Common myeloid progenitor, CD34-positive (primary cell): ENCODE data around the gene TRAF3.

ENCODE experiments used
- CTCF ChIA-PET: fragments of 350-600 bp; sonication (Branson Sonifier 250); formaldehyde crosslinking; loops from one replicate; lab custom pipeline; 2021; ENCODE audit warnings: antibody characterized with exemption; lab: Charles Lee
- POLR2A ChIA-PET: fragments of 350-600 bp; sonication (Branson Sonifier 250); formaldehyde crosslinking; loops from one replicate; lab custom pipeline; 2021; ENCODE audit warnings: antibody characterized with exemption; lab: Charles Lee
- DNase-seq, 3 donors: peaks; one replicate each; pipeline versions ENCODE4 v3.0.0 to v3.0.0-alpha.2; 2013
- H3K27ac ChIP-seq, 2 experiments: 1 replicate in 1 of 2; 2 replicates in 1 of 2; pipeline ENCODE4 v1.7.0; 2013; ENCODE audit warnings: inconsistent platforms in 2 of 2, low read length in 2 of 2, mild to moderate bottlenecking in 2 of 2, low read depth in 1 of 2, moderate library complexity in 1 of 2; ENCODE audit not compliant: severe bottlenecking in 2 of 2, insufficient read depth in 1 of 2, poor library complexity in 1 of 2
- H3K27me3 ChIP-seq, 5 experiments: replicated peaks in 2 of 5; 1 replicate in 3 of 5; 2 replicates in 2 of 5; pipeline versions ENCODE4 v1.6.1 to v1.7.0; 2013; ENCODE audit warnings: low read length in 4 of 5, mild to moderate bottlenecking in 2 of 5, moderate library complexity in 2 of 5, inconsistent platforms in 1 of 5; ENCODE audit not compliant: insufficient read depth in 5 of 5, control insufficient read depth in 4 of 5
- H3K36me3 ChIP-seq, 4 experiments: 1 replicate in 2 of 4; 2 replicates in 2 of 4; pipeline versions ENCODE4 v1.6.1 to v1.7.0; 2013; ENCODE audit warnings: low read length in 3 of 4, control low read depth in 1 of 4, mild to moderate bottlenecking in 1 of 4; ENCODE audit not compliant: control insufficient read depth in 4 of 4, insufficient read depth in 4 of 4
- H3K4me1 ChIP-seq, 4 experiments: 1 replicate in 3 of 4; 2 replicates in 1 of 4; pipeline versions ENCODE4 v1.6.1 to v1.7.1; 2013; ENCODE audit warnings: low read length in 3 of 4, mild to moderate bottlenecking in 3 of 4, control low read depth in 1 of 4, inconsistent platforms in 1 of 4, moderate library complexity in 1 of 4; ENCODE audit not compliant: control insufficient read depth in 4 of 4, insufficient read depth in 4 of 4; ENCODE audit errors: control extremely low read depth in 1 of 4
- H3K4me3 ChIP-seq, 7 experiments: 1 replicate in 4 of 7; 2 replicates in 3 of 7; pipeline versions ENCODE4 v1.5.1 to v1.7.0; 2013; ENCODE audit warnings: mild to moderate bottlenecking in 7 of 7, low read length in 6 of 7, moderate library complexity in 6 of 7, inconsistent platforms in 2 of 7, low read depth in 2 of 7, control low read depth in 1 of 7; ENCODE audit not compliant: insufficient read depth in 4 of 7, control insufficient read depth in 1 of 7; ENCODE audit errors: extremely low read depth in 1 of 7
- H3K9me3 ChIP-seq, 5 experiments: 1 replicate in 4 of 5; 2 replicates in 1 of 5; pipeline versions ENCODE4 v1.6.1 to v1.7.1; 2013; ENCODE audit warnings: low read length in 4 of 5, mild to moderate bottlenecking in 2 of 5, inconsistent platforms in 1 of 5, low read depth in 1 of 5, moderate library complexity in 1 of 5; ENCODE audit not compliant: control insufficient read depth in 4 of 5, insufficient read depth in 2 of 5; ENCODE audit errors: control extremely low read depth in 1 of 5
- WGBS: methylation state at CpG from one replicate; pipeline ENCODE4 v1.1.5; 2013; ENCODE audit not compliant: insufficient coverage; 5-methylcytosine and 5-hydroxymethylcytosine counted together

Gene TRAF3

GRCh38 chr14:102870246-102870645 is 93.0 kb downstream of the TRAF3 start:
- POLR2A ChIA-PET = no interaction called here
- DNase-seq = no peak
- Histone ChIP-seq H3K4me1 (no peaks in the 10 kb centered on the region), H3K36me3 (peaks cover 3 to 34% (median 26%) of the 10 kb centered on the region in 4 experiments), H3K4me3 (no peak overlapping the region), H3K27ac (no peak overlapping the region), H3K9me3 (no peaks in the 10 kb centered on the region), H3K27me3 (no peaks in the 10 kb centered on the region)
- CTCF ChIA-PET = no interaction called here
- WGBS = 95% methylated on average over 20 of the region's 21 CpGs

- no peak overlapping the region for H3K27ac ChIP-seq
- CTCF ChIA-PET = interaction anchor here (1.1 to 1.5 kb wide), 2 partner anchors 11 to 177 kb away, joined by 3 read pairs; no protein-coding TSS in a partner anchor
- no peaks in the 10 kb centered on the region for H3K9me3 ChIP-seq
- 99% methylated on average over 8 of the region's 10 CpGs for WGBS
- no peak for DNase-seq
- peaks cover 6 to 42% (median 31%) of the 10 kb centered on the region in 4 experiments for H3K36me3 ChIP-seq
- POLR2A ChIA-PET = no interaction called here
- H3K4me1 ChIP-seq = no peaks in the 10 kb centered on the region
- no peak overlapping the region for H3K4me3 ChIP-seq
- H3K27me3 ChIP-seq = no peaks in the 10 kb centered on the region
These were observed 94.0 kb downstream of the TRAF3 start for GRCh38 chr14:102870994-102871831.

- 92% methylated on average over 2 of the region's 5 CpGs for WGBS
- no peak for DNase-seq
- peaks cover 8 to 49% (median 37%) of the 10 kb centered on the region in 4 experiments for H3K36me3 ChIP-seq
- H3K27me3 ChIP-seq = no peaks in the 10 kb centered on the region
- H3K4me1 ChIP-seq = no peaks in the 10 kb centered on the region
- no peaks in the 10 kb centered on the region for H3K9me3 ChIP-seq
- ChIA-PET POLR2A (no interaction called here), CTCF (interaction anchor here (1.1 to 1.5 kb wide), 2 partner anchors 10 to 177 kb away, joined by 3 read pairs; no protein-coding TSS in a partner anchor)
- no peak overlapping the region for H3K27ac ChIP-seq
- no peak overlapping the region for H3K4me3 ChIP-seq
These were observed 94.8 kb downstream of the TRAF3 start for GRCh38 chr14:102872020-102872419.

- POLR2A ChIA-PET = interaction anchor here (0.6 to 1.1 kb wide), 2 partner anchors 59 to 616 kb away, joined by 3 to 4 read pairs; no protein-coding TSS in a partner anchor
- no CpG with 5 or more reads among the region's 7 CpGs for WGBS
These were observed 95.9 kb downstream of the TRAF3 start for GRCh38 chr14:102873131-102873530.

DNA sequence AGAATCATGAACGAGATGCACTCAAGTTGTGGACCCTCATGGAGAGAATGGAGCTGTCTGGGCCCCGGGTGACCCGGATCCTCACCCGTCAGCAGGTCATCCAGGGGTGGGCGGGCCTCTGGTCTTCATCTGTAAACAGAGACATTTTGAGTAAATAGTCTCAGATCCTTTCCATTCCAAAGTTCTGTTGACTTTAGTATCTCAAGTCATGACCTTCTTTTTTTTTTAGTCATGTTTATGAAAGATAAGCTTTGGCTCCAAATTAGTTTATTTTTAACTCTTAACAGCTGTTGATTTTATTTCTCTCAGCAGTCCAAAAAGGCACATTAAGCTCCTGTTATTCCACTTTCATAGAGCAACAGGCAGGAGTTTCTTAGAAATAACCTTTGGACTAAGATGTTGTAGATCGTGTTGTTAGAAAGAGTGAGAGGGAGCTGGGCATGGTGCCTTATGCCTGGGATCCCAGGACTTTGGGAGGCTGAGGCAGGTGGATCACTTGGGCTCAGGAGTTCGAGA is 96.4 kb downstream of the TRAF3 start:
- WGBS = 100% methylated on average over 4 of the region's 7 CpGs

More at GRCh38 chr14:102873131-102873530, 95.9 kb downstream of the TRAF3 start:
- Histone ChIP-seq H3K27ac (no peak overlapping the region), H3K4me1 (no peaks in the 10 kb centered on the region), H3K36me3 (peaks cover 8 to 56% (median 39%) of the 10 kb centered on the region in 4 experiments), H3K9me3 (no peaks in the 10 kb centered on the region), H3K27me3 (no peaks in the 10 kb centered on the region), H3K4me3 (no peak overlapping the region)
- CTCF ChIA-PET = interaction anchor here (0.9 kb wide), 1 partner anchor 10 kb away, joined by 3 read pairs; no protein-coding TSS in a partner anchor
- no peak for DNase-seq

GRCh38 chr14:102875652-102876051 is 98.4 kb downstream of the TRAF3 start:
- POLR2A ChIA-PET = no interaction called here
- WGBS = 100% methylated on average over 2 of the region's 2 CpGs
- no peak for DNase-seq
- H3K27me3 ChIP-seq = no peaks in the 10 kb centered on the region
- CTCF ChIA-PET = no interaction called here
- H3K27ac ChIP-seq = no peak overlapping the region
- no peaks in the 10 kb centered on the region for H3K4me1 ChIP-seq
- H3K4me3 ChIP-seq = no peak overlapping the region
- no peaks in the 10 kb centered on the region for H3K9me3 ChIP-seq
- H3K36me3 ChIP-seq = peaks cover 8 to 53% (median 40%) of the 10 kb centered on the region in 4 experiments

More for the DNA sequence above, 96.4 kb downstream of the TRAF3 start:
- Histone ChIP-seq H3K9me3 (no peaks in the 10 kb centered on the region), H3K4me3 (no peak overlapping the region), H3K36me3 (peaks cover 8 to 59% (median 42%) of the 10 kb centered on the region in 4 experiments), H3K27me3 (no peaks in the 10 kb centered on the region), H3K27ac (no peak overlapping the region), H3K4me1 (no peaks in the 10 kb centered on the region)
- DNase-seq = no peak
- CTCF ChIA-PET = interaction anchor here (0.9 kb wide), 1 partner anchor 11 kb away, joined by 3 read pairs; no protein-coding TSS in a partner anchor
- POLR2A ChIA-PET = interaction anchor here (0.6 to 1.1 kb wide), 2 partner anchors 59 to 615 kb away, joined by 3 to 4 read pairs; no protein-coding TSS in a partner anchor
